Thyroid gland (tissue), 4 donors: ENCODE measurements around the gene UNC13C. TPM values are rescaled to one million over a fixed set of nuclear protein-coding genes. Genes with fewer than 3 reads are reported as not detected.

Source experiments
- DNase-seq, 2 donors: peaks; one replicate each; pipeline ENCODE4 v3.0.0-alpha.2; 2019
- H3K27ac ChIP-seq, 3 donors: fragments of 200-600 bp; sonication (generic); 1 replicate in 2 of 3; 2 replicates in 1 of 3; pipeline ENCODE4 v1.5.1; 2016 to 2019; ENCODE audit warnings: mild to moderate bottlenecking in 1 of 3, moderate library complexity in 1 of 3
- H3K27me3 ChIP-seq: fragments of 200-600 bp; sonication (generic); one replicate; pipeline ENCODE4 v1.5.1; 2019
- H3K36me3 ChIP-seq, 2 donors: fragments of 200-600 bp; sonication (generic); one replicate each; pipeline ENCODE4 v1.5.1; 2016 to 2019
- H3K4me1 ChIP-seq, 2 donors: fragments of 200-600 bp; sonication (generic); one replicate each; pipeline ENCODE4 v1.5.1; 2017 to 2019
- H3K4me3 ChIP-seq, 3 donors: fragments of 200-600 bp; sonication (generic); replicated peaks in 1 of 3; 1 replicate in 2 of 3; 2 replicates in 1 of 3; pipeline ENCODE4 v1.5.1; 2016; ENCODE audit warnings: mild to moderate bottlenecking in 1 of 3
- H3K9me3 ChIP-seq: fragments of 200-600 bp; sonication (generic); one replicate; pipeline ENCODE4 v1.5.1; 2017
- CTCF ChIP-seq, 6 experiments: fragments of 200-600 bp in 3 of 6; fragments of 450-650 bp in 3 of 6; sonication (generic) in 3 of 6; IDR thresholded peaks; one replicate each; pipeline ENCODE4 v1.5.1; 2016 to 2019; ENCODE audit warnings: antibody characterized with exemption in 6 of 6, mild to moderate bottlenecking in 2 of 6, inconsistent platforms in 1 of 6, moderate library complexity in 1 of 6
- POLR2A ChIP-seq, 2 donors: fragments of 450-650 bp; IDR thresholded peaks; one replicate each; pipeline ENCODE4 v1.6.1; 2017; ENCODE audit warnings: antibody characterized with exemption in 2 of 2, mild to moderate bottlenecking in 2 of 2, moderate library complexity in 1 of 2
- WGBS, 2 donors: methylation state at CpG; one replicate each; pipeline ENCODE4 v1.1.5; 2017; 5-methylcytosine and 5-hydroxymethylcytosine counted together
- intact Hi-C: fragments of 100-400 bp; cut with DNase I; formaldehyde crosslinking; loops from one replicate; pipeline ENCODE4 v1.15.1; 2023
- total RNA-seq, 4 donors: library from RNA; depleted of rRNA; stranded (reverse); fragments of >200 nt; gene quantifications; one replicate each; pipeline ENCODE4 v1.2.3, GENCODE V29; 2016

The UNC13C gene
- total RNA-seq, 4 donors from 2014 or later, result 1.1 to 10.6 (median 7.5) TPM

- DNase-seq, result no peak
- Histone ChIP-seq H3K27ac (no peak overlapping the region), H3K27me3 (no peaks in the 10 kb centered on the region), H3K36me3 (no peaks in the 10 kb centered on the region), H3K9me3 (no peaks in the 10 kb centered on the region), H3K4me3 (peak overlapping the region in 1 of 3 donors; percentile 45), H3K4me1 (peaks cover 0 to 12% of the 10 kb centered on the region in 2 donors)
- TF ChIP-seq CTCF (IDR thresholded peaks at IDR 0.05) (no peak), POLR2A (IDR thresholded peaks at IDR 0.05) (no peak)
- intact Hi-C loops, result no loop called here
- 62 to 63% methylated on average over 4 of the region's 4 CpGs for WGBS, 2 donors
Measured at GRCh38 chr15:53979051-53979788, 979 bp downstream of the UNC13C start.

GRCh38 chr15:53980021-53980420 is 1.8 kb downstream of the UNC13C start:
- intact Hi-C loops, result no loop called here
- WGBS, 2 donors, result 68 to 93% methylated on average over 2 of the region's 2 CpGs
- Histone ChIP-seq H3K27me3 (no peaks in the 10 kb centered on the region), H3K4me3 (no peak overlapping the region), H3K27ac (no peak overlapping the region), H3K4me1 (peaks cover 0 to 12% of the 10 kb centered on the region in 2 donors), H3K36me3 (no peaks in the 10 kb centered on the region), H3K9me3 (no peaks in the 10 kb centered on the region)
- TF ChIP-seq POLR2A (IDR thresholded peaks at IDR 0.05), result no peak
- DNase-seq, result no peak

- 72 to 82% methylated on average over 4 of the region's 4 CpGs for WGBS, 2 donors
- intact Hi-C loops, result no loop called here
- H3K4me3 ChIP-seq, result no peak overlapping the region
Measured at GRCh38 chr15:53982071-53982680, 3.9 kb downstream of the UNC13C start.

GRCh38 chr15:53982876-53983275 is 4.6 kb downstream of the UNC13C start:
- Histone ChIP-seq H3K36me3 (no peaks in the 10 kb centered on the region), H3K4me1 (peaks cover 0 to 10% of the 10 kb centered on the region in 2 donors), H3K27ac (no peak overlapping the region), H3K4me3 (no peak overlapping the region), H3K27me3 (no peaks in the 10 kb centered on the region), H3K9me3 (no peaks in the 10 kb centered on the region)
- DNase-seq, result no peak
- TF ChIP-seq CTCF (IDR thresholded peaks at IDR 0.05) (no peak), POLR2A (IDR thresholded peaks at IDR 0.05) (no peak)
- 79 to 85% methylated on average over 1 of the region's 1 CpG for whole genome bisulfite sequencing, 2 donors
- intact Hi-C loops, result no loop called here

More at GRCh38 chr15:53982071-53982680, 3.9 kb downstream of the UNC13C start:
- Histone ChIP-seq H3K36me3 (no peaks in the 10 kb centered on the region), H3K27ac (no peak overlapping the region), H3K4me1 (peaks cover 0 to 12% of the 10 kb centered on the region in 2 donors), H3K9me3 (no peaks in the 10 kb centered on the region), H3K27me3 (no peaks in the 10 kb centered on the region)
- no peak for DNase-seq
- TF ChIP-seq POLR2A (IDR thresholded peaks at IDR 0.05), result no peak

GRCh38 chr15:53984221-53984620 is 6.0 kb downstream of the UNC13C start:
- no peak for DNase-seq
- Histone ChIP-seq H3K4me1 (peaks cover 0 to under 1% of the 10 kb centered on the region in 2 donors), H3K9me3 (no peaks in the 10 kb centered on the region), H3K36me3 (no peaks in the 10 kb centered on the region), H3K27ac (no peak overlapping the region), H3K4me3 (no peak overlapping the region), H3K27me3 (no peaks in the 10 kb centered on the region)
- WGBS, 2 donors, result 79 to 87% methylated on average over 1 of the region's 1 CpG
- intact Hi-C loops, result no loop called here
- TF ChIP-seq CTCF (IDR thresholded peaks at IDR 0.05) (no peak), POLR2A (IDR thresholded peaks at IDR 0.05) (no peak)

GRCh38 chr15:53985562-53985961 is 7.3 kb downstream of the UNC13C start:
- Histone ChIP-seq H3K36me3 (no peaks in the 10 kb centered on the region), H3K27ac (no peak overlapping the region), H3K27me3 (no peaks in the 10 kb centered on the region), H3K9me3 (no peaks in the 10 kb centered on the region), H3K4me3 (no peak overlapping the region), H3K4me1 (no peaks in the 10 kb centered on the region)
- WGBS, 2 donors, result 89 to 92% methylated on average over 4 of the region's 4 CpGs
- DNase-seq, result no peak
- no peak for TF ChIP-seq CTCF (IDR thresholded peaks at IDR 0.05)
- intact Hi-C loops, result no loop called here
